HCT116 (cell line): ENCODE results near the gene NFIA. TPM values are rescaled to one million over a fixed set of nuclear protein-coding genes. Genes with fewer than 3 reads are reported as not detected.

Experiments used
- ATAC-seq: fragments of 200-7000 bp; cut with Tn5 transposase; 2 replicates; pipeline ENCODE4 v1.9.1; 2020; ENCODE audit warnings: mild to moderate bottlenecking, moderate library complexity
- BruUV-seq: library from RNA; stranded (reverse); fragments of 400-500 nt; replicated peaks from 2 replicates; lab custom pipeline; 2021; lab: Mats Ljungman, UMichigan
- CTCF ChIA-PET: fragments of 300-600 bp; sonication (Branson Sonifier 250); formaldehyde crosslinking; loops from one replicate; lab custom pipeline; 2021; ENCODE audit warnings: antibody characterized with exemption; lab: Charles Lee
- POLR2A ChIA-PET: fragments of 300-600, 350-600 bp; sonication (Branson Sonifier 250); formaldehyde crosslinking; loops from one replicate; lab custom pipeline; 2021; ENCODE audit warnings: antibody characterized with exemption; lab: Charles Lee
- RAD21 ChIA-PET, 2 experiments: fragments of 300-600 bp; sonication (Branson Sonifier 250); formaldehyde crosslinking; loops; one replicate each; lab custom pipeline; 2023; ENCODE audit warnings: low total read pairs in 2 of 2; ENCODE audit not compliant: uncharacterized antibody in 2 of 2, unreplicated experiment in 2 of 2, low non-redundant PET in 1 of 2; lab: Charles Lee
- DNase-seq: peaks from one replicate; pipeline ENCODE4 v3.0.0-alpha.2; 2010; ENCODE audit warnings: low read depth, low spot score
- H2AFZ ChIP-seq: fragments of 200-600 bp; shearing (Covaris generic), sonication (generic); 2 replicates; pipeline ENCODE4 v1.6.1; 2017; ENCODE audit warnings: low read depth, mixed run types, mixed read lengths, antibody characterized with exemption, low read length; ENCODE audit not compliant: poor library complexity, severe bottlenecking
- H3K27ac ChIP-seq: 2 replicates; pipeline ENCODE4 v1.5.1; 2012; ENCODE audit warnings: low read depth, low read length
- H3K27me3 ChIP-seq: fragments of 200-600 bp; sonication (generic); 2 replicates; pipeline ENCODE4 v1.6.1; 2016; ENCODE audit warnings: mixed run types, low read length, mixed read lengths; ENCODE audit not compliant: insufficient read depth
- H3K36me3 ChIP-seq, 2 experiments: fragments of 200-500 bp in 1 of 2; fragments of 200-600 bp in 1 of 2; sonication (Bioruptor generic) in 1 of 2; sonication (generic) in 1 of 2; 2 replicates each; pipeline versions ENCODE4 v1.5.1 to v1.6.1; 2014 to 2016; ENCODE audit warnings: low read length in 2 of 2, inconsistent platforms in 1 of 2, mixed read lengths in 1 of 2, mixed run types in 1 of 2; ENCODE audit not compliant: insufficient read depth in 2 of 2, control insufficient read depth in 1 of 2
- H3K4me1 ChIP-seq, 2 experiments: fragments of 200-600 bp in 1 of 2; sonication (generic) in 1 of 2; 2 replicates each; pipeline versions ENCODE4 v1.5.1 to v1.6.1; 2012 to 2017; ENCODE audit warnings: low read length in 2 of 2, inconsistent platforms in 1 of 2, mild to moderate bottlenecking in 1 of 2, mixed read lengths in 1 of 2, mixed run types in 1 of 2, moderate library complexity in 1 of 2; ENCODE audit not compliant: insufficient read depth in 2 of 2, control insufficient read depth in 1 of 2
- H3K4me2 ChIP-seq: fragments of 200-600 bp; sonication (generic); 2 replicates; pipeline ENCODE4 v1.6.1; 2017; ENCODE audit warnings: mixed run types, low read length, mixed read lengths
- H3K4me3 ChIP-seq, 2 experiments: fragments of 200-600 bp in 1 of 2; sonication (generic) in 1 of 2; replicated peaks in 1 of 2; 2 replicates each; pipeline ENCODE4 v1.5.1; 2011 to 2016; ENCODE audit warnings: low read length in 2 of 2, control low read depth in 1 of 2, low read depth in 1 of 2, mild to moderate bottlenecking in 1 of 2, mixed read lengths in 1 of 2, mixed run types in 1 of 2
- H3K79me2 ChIP-seq: fragments of 200-600 bp; sonication (generic); 2 replicates; pipeline ENCODE4 v1.6.1; 2017; ENCODE audit warnings: mild to moderate bottlenecking, mixed run types, low read length, moderate library complexity, mixed read lengths; ENCODE audit not compliant: insufficient read depth
- H3K9ac ChIP-seq: fragments of 200-600 bp; sonication (generic); 2 replicates; pipeline ENCODE4 v1.6.1; 2016; ENCODE audit warnings: low read length, mixed read lengths
- H3K9me2 ChIP-seq: fragments of 200-600 bp; sonication (generic), shearing (Covaris generic); 2 replicates; pipeline ENCODE4 v1.6.1; 2017; ENCODE audit warnings: mixed run types, mild to moderate bottlenecking, moderate library complexity; ENCODE audit not compliant: insufficient read depth
- H3K9me3 ChIP-seq, 2 experiments: fragments of 200-500 bp in 1 of 2; fragments of 200-600 bp in 1 of 2; sonication (Bioruptor generic) in 1 of 2; sonication (generic) in 1 of 2; 2 replicates each; pipeline ENCODE4 v1.6.1; 2014 to 2017; ENCODE audit warnings: low read length in 2 of 2, mixed read lengths in 2 of 2, inconsistent platforms in 1 of 2, low read depth in 1 of 2, mild to moderate bottlenecking in 1 of 2, mixed run types in 1 of 2, moderate library complexity in 1 of 2; ENCODE audit not compliant: control insufficient read depth in 1 of 2, insufficient read depth in 1 of 2
- H4K20me1 ChIP-seq: fragments of 200-600 bp; sonication (generic), shearing (Covaris generic); 2 replicates; pipeline ENCODE4 v1.6.1; 2017; ENCODE audit warnings: mixed run types, mild to moderate bottlenecking, moderate library complexity; ENCODE audit not compliant: insufficient read depth
- CEBPB ChIP-seq: IDR thresholded peaks from 2 replicates; pipeline ENCODE4 v1.6.1; 2012; ENCODE audit warnings: low read depth
- POLR2A ChIP-seq: IDR thresholded peaks from 2 replicates; pipeline ENCODE4 v1.7.0; 2011; ENCODE audit warnings: borderline replicate concordance; ENCODE audit not compliant: insufficient read depth, insufficient read length; ENCODE audit errors: extremely low read depth
- POLR2AphosphoS5 ChIP-seq: IDR thresholded peaks from 2 replicates; pipeline ENCODE4 v1.6.1; 2011; ENCODE audit warnings: mild to moderate bottlenecking, low read depth, low read length, moderate library complexity
- RAD21 ChIP-seq: IDR thresholded peaks from 2 replicates; pipeline ENCODE4 v1.6.1; 2012; ENCODE audit warnings: low read depth, mild to moderate bottlenecking
- SRF ChIP-seq: IDR thresholded peaks from 2 replicates; pipeline ENCODE4 v1.6.1; 2012; ENCODE audit warnings: low read depth
- TCF7L2 ChIP-seq: IDR thresholded peaks from 2 replicates; pipeline ENCODE4 v1.7.0; 2011; ENCODE audit warnings: borderline replicate concordance, inconsistent platforms; ENCODE audit not compliant: insufficient read depth, insufficient read length; ENCODE audit errors: extremely low read depth
- YY1 ChIP-seq: IDR thresholded peaks from 2 replicates; pipeline ENCODE4 v1.6.1; 2011; ENCODE audit warnings: low read length, low read depth, moderate library complexity, mild to moderate bottlenecking; ENCODE audit not compliant: insufficient replicate concordance; ENCODE audit errors: extremely low read depth
- intact Hi-C: fragments of 100-400 bp; cut with micrococcal nuclease; formaldehyde crosslinking; loops from 2 replicates; pipeline ENCODE4 v1.10.0; 2022
- total RNA-seq: library from RNA; stranded (reverse); gene quantifications from one replicate; pipeline ENCODE4 v1.2.1, GENCODE V29; 2021; ENCODE audit not compliant: unreplicated experiment
- TF ChIP-seq, protein P1 (sequence below): IDR thresholded peaks from 2 replicates; pipeline ENCODE4 v1.6.1; 2011; ENCODE audit warnings: mild to moderate bottlenecking, low read length, moderate library complexity; ENCODE audit not compliant: insufficient replicate concordance; ENCODE audit errors: extremely low read depth
- TF ChIP-seq, protein P2 (sequence below): IDR thresholded peaks from 2 replicates; pipeline ENCODE4 v1.6.1; 2012; ENCODE audit warnings: low read depth
- TF ChIP-seq, protein P3 (sequence below): IDR thresholded peaks from 2 replicates; pipeline ENCODE4 v1.6.1; 2012
- TF ChIP-seq, protein P4 (sequence below): IDR thresholded peaks from 2 replicates; pipeline ENCODE4 v1.6.1; 2012

NFIA gene
- total RNA-seq, 1 experiment from 2014 or later: 17.2 TPM

DNA sequence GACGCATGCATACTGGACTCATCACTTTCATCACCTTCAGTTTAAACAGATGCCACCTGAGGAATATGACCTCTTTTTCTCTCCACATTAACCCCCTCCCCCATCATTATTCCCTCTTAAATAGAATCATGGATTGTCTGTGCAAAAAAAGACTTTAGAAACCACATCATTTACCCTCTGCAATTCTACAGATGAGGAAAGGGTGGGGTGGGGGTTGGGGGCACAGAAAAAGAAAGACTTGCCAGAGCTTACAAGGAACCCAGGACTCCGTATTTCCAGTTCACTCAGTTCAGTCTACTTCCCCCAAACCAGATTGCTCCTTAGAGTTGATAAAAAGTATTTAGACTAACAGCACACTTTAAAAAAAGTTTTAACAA lies 26.2 kb upstream of the NFIA start:
- Histone ChIP-seq H3K36me3 (no peaks in the 10 kb centered on the region), H4K20me1 (no peaks in the 10 kb centered on the region), H3K4me1 (peaks cover 3 to 12% of the 10 kb centered on the region in 2 experiments; a peak in 2 of 4 replicates), H3K9ac (peak overlapping the region; percentile 76), H3K79me2 (no peaks in the 10 kb centered on the region), H2AFZ (peak overlapping the region; percentile 99), H3K9me2 (no peaks in the 10 kb centered on the region), H3K4me3 (peak overlapping the region; percentile 66 to 70), H3K4me2 (peak overlapping the region; percentile 89), H3K27ac (no peak overlapping the region), H3K9me3 (no peaks in the 10 kb centered on the region), H3K27me3 (no peaks in the 10 kb centered on the region)
- RAD21 ChIA-PET: no interaction called here
- ATAC-seq (no peak), DNase-seq (no peak)
- CTCF ChIA-PET: interaction anchor here (1.1 to 1.7 kb wide), 2 partner anchors 13 to 1085 kb away, joined by 4 read pairs; no protein-coding TSS in a partner anchor
- intact Hi-C loops: loop anchor here (5.0 to 10.0 kb wide), 2 partner anchors 529 to 796 kb away; no protein-coding TSS in a partner anchor
- POLR2A ChIA-PET: no interaction called here
- no TSS peak for BruUV-seq
- TF ChIP-seq, protein P1, sequence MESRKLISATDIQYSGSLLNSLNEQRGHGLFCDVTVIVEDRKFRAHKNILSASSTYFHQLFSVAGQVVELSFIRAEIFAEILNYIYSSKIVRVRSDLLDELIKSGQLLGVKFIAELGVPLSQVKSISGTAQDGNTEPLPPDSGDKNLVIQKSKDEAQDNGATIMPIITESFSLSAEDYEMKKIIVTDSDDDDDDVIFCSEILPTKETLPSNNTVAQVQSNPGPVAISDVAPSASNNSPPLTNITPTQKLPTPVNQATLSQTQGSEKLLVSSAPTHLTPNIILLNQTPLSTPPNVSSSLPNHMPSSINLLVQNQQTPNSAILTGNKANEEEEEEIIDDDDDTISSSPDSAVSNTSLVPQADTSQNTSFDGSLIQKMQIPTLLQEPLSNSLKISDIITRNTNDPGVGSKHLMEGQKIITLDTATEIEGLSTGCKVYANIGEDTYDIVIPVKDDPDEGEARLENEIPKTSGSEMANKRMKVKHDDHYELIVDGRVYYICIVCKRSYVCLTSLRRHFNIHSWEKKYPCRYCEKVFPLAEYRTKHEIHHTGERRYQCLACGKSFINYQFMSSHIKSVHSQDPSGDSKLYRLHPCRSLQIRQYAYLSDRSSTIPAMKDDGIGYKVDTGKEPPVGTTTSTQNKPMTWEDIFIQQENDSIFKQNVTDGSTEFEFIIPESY: no peak
- TF ChIP-seq POLR2A (no peak), SRF (no peak), CEBPB (no peak), YY1 (no peak), TCF7L2 (no peak), RAD21 (no peak), POLR2AphosphoS5 (no peak)
- TF ChIP-seq, protein P2, sequence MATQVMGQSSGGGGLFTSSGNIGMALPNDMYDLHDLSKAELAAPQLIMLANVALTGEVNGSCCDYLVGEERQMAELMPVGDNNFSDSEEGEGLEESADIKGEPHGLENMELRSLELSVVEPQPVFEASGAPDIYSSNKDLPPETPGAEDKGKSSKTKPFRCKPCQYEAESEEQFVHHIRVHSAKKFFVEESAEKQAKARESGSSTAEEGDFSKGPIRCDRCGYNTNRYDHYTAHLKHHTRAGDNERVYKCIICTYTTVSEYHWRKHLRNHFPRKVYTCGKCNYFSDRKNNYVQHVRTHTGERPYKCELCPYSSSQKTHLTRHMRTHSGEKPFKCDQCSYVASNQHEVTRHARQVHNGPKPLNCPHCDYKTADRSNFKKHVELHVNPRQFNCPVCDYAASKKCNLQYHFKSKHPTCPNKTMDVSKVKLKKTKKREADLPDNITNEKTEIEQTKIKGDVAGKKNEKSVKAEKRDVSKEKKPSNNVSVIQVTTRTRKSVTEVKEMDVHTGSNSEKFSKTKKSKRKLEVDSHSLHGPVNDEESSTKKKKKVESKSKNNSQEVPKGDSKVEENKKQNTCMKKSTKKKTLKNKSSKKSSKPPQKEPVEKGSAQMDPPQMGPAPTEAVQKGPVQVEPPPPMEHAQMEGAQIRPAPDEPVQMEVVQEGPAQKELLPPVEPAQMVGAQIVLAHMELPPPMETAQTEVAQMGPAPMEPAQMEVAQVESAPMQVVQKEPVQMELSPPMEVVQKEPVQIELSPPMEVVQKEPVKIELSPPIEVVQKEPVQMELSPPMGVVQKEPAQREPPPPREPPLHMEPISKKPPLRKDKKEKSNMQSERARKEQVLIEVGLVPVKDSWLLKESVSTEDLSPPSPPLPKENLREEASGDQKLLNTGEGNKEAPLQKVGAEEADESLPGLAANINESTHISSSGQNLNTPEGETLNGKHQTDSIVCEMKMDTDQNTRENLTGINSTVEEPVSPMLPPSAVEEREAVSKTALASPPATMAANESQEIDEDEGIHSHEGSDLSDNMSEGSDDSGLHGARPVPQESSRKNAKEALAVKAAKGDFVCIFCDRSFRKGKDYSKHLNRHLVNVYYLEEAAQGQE: no peak
- TF ChIP-seq, protein P3, sequence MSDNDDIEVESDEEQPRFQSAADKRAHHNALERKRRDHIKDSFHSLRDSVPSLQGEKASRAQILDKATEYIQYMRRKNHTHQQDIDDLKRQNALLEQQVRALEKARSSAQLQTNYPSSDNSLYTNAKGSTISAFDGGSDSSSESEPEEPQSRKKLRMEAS: no peak
- TF ChIP-seq, protein P4, sequence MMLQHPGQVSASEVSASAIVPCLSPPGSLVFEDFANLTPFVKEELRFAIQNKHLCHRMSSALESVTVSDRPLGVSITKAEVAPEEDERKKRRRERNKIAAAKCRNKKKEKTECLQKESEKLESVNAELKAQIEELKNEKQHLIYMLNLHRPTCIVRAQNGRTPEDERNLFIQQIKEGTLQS: no peak
